ENCODE results near the gene SLC16A4.

GRCh38 chr1:110337704-110338308 lies 53.0 kb downstream of the SLC16A4 start:
- TF ChIP-seq GATA3 (IDR thresholded peaks at IDR 0.05; ENCODE audit: low read depth, low read length): no peak
- no peak for TF ChIP-seq GATA2 (IDR thresholded peaks at IDR 0.05; ENCODE audit: low read depth, low read length)

Data from SH-SY5Y (cell line).